Measurements from ENCODE around the gene KERA. TPM values are rescaled to one million over a fixed set of nuclear protein-coding genes. Genes with fewer than 3 reads are reported as not detected.

Gene KERA
- total RNA-seq, 4 donors from 2014 or later = not detected

DNA sequence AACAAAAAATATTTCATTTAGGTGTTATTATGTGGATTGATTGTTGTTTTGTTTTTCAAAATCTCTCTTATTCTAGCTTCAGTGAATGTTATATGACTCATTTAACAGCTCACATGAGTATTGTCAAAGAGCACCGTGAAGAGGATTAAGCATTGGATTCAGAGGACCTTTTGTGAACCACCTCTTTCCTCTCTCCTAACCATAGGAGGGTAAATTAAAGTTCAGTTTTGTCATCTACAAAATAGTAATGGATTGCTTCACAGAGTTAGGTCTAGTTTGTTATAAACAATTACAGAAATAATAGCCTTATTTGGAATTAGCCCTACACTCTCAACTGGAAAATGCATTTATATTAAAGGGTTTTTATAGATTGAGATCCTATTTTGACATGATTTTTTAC, 962 bp upstream of the KERA start:
- Histone ChIP-seq H3K27ac (no peak overlapping the region), H3K4me1 (no peaks in the 10 kb centered on the region), H3K36me3 (no peaks in the 10 kb centered on the region), H3K27me3 (no peaks in the 10 kb centered on the region), H3K9me3 (no peaks in the 10 kb centered on the region), H3K4me3 (no peak overlapping the region)
- no peak for DNase-seq
- TF ChIP-seq, protein P1, sequence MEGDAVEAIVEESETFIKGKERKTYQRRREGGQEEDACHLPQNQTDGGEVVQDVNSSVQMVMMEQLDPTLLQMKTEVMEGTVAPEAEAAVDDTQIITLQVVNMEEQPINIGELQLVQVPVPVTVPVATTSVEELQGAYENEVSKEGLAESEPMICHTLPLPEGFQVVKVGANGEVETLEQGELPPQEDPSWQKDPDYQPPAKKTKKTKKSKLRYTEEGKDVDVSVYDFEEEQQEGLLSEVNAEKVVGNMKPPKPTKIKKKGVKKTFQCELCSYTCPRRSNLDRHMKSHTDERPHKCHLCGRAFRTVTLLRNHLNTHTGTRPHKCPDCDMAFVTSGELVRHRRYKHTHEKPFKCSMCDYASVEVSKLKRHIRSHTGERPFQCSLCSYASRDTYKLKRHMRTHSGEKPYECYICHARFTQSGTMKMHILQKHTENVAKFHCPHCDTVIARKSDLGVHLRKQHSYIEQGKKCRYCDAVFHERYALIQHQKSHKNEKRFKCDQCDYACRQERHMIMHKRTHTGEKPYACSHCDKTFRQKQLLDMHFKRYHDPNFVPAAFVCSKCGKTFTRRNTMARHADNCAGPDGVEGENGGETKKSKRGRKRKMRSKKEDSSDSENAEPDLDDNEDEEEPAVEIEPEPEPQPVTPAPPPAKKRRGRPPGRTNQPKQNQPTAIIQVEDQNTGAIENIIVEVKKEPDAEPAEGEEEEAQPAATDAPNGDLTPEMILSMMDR (IDR thresholded peaks at IDR 0.05) = no peak
- no peak for TF ChIP-seq POLR2A (IDR thresholded peaks at IDR 0.05)

GRCh38 chr12:91056488-91056887, 1.3 kb downstream of the KERA start:
- Histone ChIP-seq H3K4me3 (no peak overlapping the region), H3K9me3 (no peaks in the 10 kb centered on the region), H3K4me1 (no peaks in the 10 kb centered on the region), H3K27ac (no peak overlapping the region), H3K36me3 (no peaks in the 10 kb centered on the region), H3K27me3 (no peaks in the 10 kb centered on the region)
- no peak for DNase-seq
- no peak for TF ChIP-seq POLR2A (IDR thresholded peaks at IDR 0.05)
- TF ChIP-seq, protein P1 (IDR thresholded peaks at IDR 0.05) = no peak

DNA sequence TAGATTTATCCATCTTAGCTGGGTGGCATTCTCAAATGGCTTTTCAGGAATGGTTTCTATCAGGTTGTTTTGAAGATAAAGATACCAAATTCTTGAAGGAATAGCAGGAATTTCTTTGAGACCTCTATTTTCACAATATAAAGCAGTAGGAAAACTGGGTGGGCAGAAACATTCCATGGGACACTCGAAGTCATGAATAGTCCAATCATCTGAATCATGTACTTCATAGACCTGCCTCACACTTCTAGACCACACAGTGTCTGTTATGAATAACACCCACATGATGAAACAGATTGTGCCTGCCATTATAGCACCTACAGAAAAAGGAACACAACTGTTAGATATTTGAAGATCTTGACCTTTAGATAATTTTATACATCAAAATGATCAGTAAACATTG, 1.8 kb downstream of the KERA start:
- H3K4me3 ChIP-seq = no peak overlapping the region
- TF ChIP-seq POLR2A (IDR thresholded peaks at IDR 0.05) = no peak
- TF ChIP-seq, protein P1 (IDR thresholded peaks at IDR 0.05) = no peak
- no peak for DNase-seq
- no peaks in the 10 kb centered on the region for H3K27me3 ChIP-seq
- no peaks in the 10 kb centered on the region for H3K36me3 ChIP-seq
- H3K4me1 ChIP-seq = no peaks in the 10 kb centered on the region
- H3K9me3 ChIP-seq = no peaks in the 10 kb centered on the region
- no peak overlapping the region for H3K27ac ChIP-seq

GRCh38 chr12:91053951-91054715, 3.7 kb downstream of the KERA start:
- Histone ChIP-seq H3K4me1 (no peaks in the 10 kb centered on the region), H3K36me3 (no peaks in the 10 kb centered on the region), H3K4me3 (no peak overlapping the region), H3K27me3 (no peaks in the 10 kb centered on the region), H3K9me3 (no peaks in the 10 kb centered on the region), H3K27ac (no peak overlapping the region)
- DNase-seq = peak in 2 of 3 donors; percentile 14 to 43
- TF ChIP-seq, protein P1 (IDR thresholded peaks at IDR 0.05) = no peak
- TF ChIP-seq POLR2A (IDR thresholded peaks at IDR 0.05) = no peak

DNA sequence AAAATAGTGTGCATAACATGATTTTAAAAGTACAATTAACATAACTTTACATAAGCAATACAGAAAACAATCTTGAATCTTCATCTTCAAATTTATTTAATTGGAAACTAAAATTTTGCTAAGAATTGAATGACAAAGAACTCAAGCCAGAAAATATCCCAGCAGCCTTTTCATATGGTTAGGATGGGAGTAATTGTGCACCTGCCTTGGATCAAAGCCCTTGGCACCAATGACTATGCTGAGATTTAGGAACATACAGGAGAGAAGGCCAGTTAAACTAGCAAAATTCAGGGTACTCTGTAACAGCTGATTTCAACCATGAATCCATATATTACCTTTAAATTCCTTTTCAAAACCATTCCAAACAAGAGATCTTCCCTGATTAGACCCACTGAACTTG, 5.8 kb downstream of the KERA start:
- no peaks in the 10 kb centered on the region for H3K27me3 ChIP-seq
- no peak for DNase-seq
- H3K36me3 ChIP-seq = no peaks in the 10 kb centered on the region
- no peak overlapping the region for H3K4me3 ChIP-seq
- TF ChIP-seq POLR2A (IDR thresholded peaks at IDR 0.05) = no peak
- TF ChIP-seq, protein P1 (IDR thresholded peaks at IDR 0.05) = no peak
- H3K4me1 ChIP-seq = no peaks in the 10 kb centered on the region
- no peaks in the 10 kb centered on the region for H3K9me3 ChIP-seq
- no peak overlapping the region for H3K27ac ChIP-seq
